Neuronal stem cell (in vitro differentiated cells): Measurements from ENCODE around the gene FAM20C.

ENCODE experiments used
- DNase-seq: peaks from one replicate; pipeline ENCODE4 v3.0.0-alpha.2; 2013; ENCODE audit warnings: low spot score
- H2AFZ ChIP-seq: one replicate; pipeline ENCODE4 v1.6.1; 2013; ENCODE audit warnings: mild to moderate bottlenecking, low read length, inconsistent platforms
- H2AK5ac ChIP-seq: 2 replicates; pipeline ENCODE4 v1.6.1; 2013; ENCODE audit warnings: low read depth, mild to moderate bottlenecking, inconsistent platforms, low read length, moderate library complexity, mixed read lengths
- H2BK120ac ChIP-seq: 2 replicates; pipeline ENCODE4 v1.6.1; 2013; ENCODE audit warnings: low read depth, mild to moderate bottlenecking, inconsistent platforms, low read length, moderate library complexity, mixed read lengths
- H2BK12ac ChIP-seq: one replicate; pipeline ENCODE4 v1.6.1; 2013; ENCODE audit warnings: low read length, inconsistent platforms
- H2BK15ac ChIP-seq: 2 replicates; pipeline ENCODE4 v1.6.1; 2013; ENCODE audit warnings: mild to moderate bottlenecking, low read length, inconsistent platforms, mixed read lengths
- H2BK5ac ChIP-seq: one replicate; pipeline ENCODE4 v1.6.1; 2013; ENCODE audit warnings: inconsistent platforms, mild to moderate bottlenecking, low read length, moderate library complexity
- H3K14ac ChIP-seq: one replicate; pipeline ENCODE4 v1.6.1; 2013; ENCODE audit warnings: low read length, inconsistent platforms
- H3K18ac ChIP-seq: 2 replicates; pipeline ENCODE4 v1.6.1; 2013; ENCODE audit warnings: low read length, inconsistent platforms
- H3K23ac ChIP-seq: 2 replicates; pipeline ENCODE4 v1.6.1; 2013; ENCODE audit warnings: low read depth, mild to moderate bottlenecking, mixed read lengths, low read length, inconsistent platforms; ENCODE audit not compliant: poor library complexity
- H3K27ac ChIP-seq: replicated peaks from 3 replicates; pipeline ENCODE4 v1.5.1; 2013; ENCODE audit warnings: low read length, inconsistent platforms
- H3K27me3 ChIP-seq, 3 experiments: 2 replicates each; pipeline ENCODE4 v1.6.1; 2013; ENCODE audit warnings: low read length in 3 of 3, mild to moderate bottlenecking in 2 of 3, inconsistent platforms in 1 of 3, low read depth in 1 of 3, mixed read lengths in 1 of 3, moderate library complexity in 1 of 3; ENCODE audit not compliant: control insufficient read depth in 3 of 3, insufficient read depth in 3 of 3
- H3K36me3 ChIP-seq, 2 donors: replicated peaks in 1 of 2; 2 replicates each; pipeline ENCODE4 v1.6.1; 2013; ENCODE audit warnings: low read length in 2 of 2; ENCODE audit not compliant: control insufficient read depth in 2 of 2, insufficient read depth in 2 of 2
- H3K4ac ChIP-seq: 2 replicates; pipeline ENCODE4 v1.6.1; 2013; ENCODE audit warnings: inconsistent platforms, mild to moderate bottlenecking, low read length, moderate library complexity
- H3K4me1 ChIP-seq, 2 donors: 1 replicate in 1 of 2; 2 replicates in 1 of 2; pipeline ENCODE4 v1.6.1; 2013; ENCODE audit warnings: low read length in 2 of 2, low read depth in 1 of 2; ENCODE audit not compliant: control insufficient read depth in 2 of 2, insufficient read depth in 1 of 2
- H3K4me2 ChIP-seq: one replicate; pipeline ENCODE4 v1.6.1; 2013; ENCODE audit warnings: mild to moderate bottlenecking, low read length, inconsistent platforms; ENCODE audit not compliant: insufficient read depth, poor library complexity, severe bottlenecking
- H3K4me3 ChIP-seq, 2 donors: 2 replicates each; pipeline ENCODE4 v1.5.1; 2013; ENCODE audit warnings: low read length in 2 of 2, mild to moderate bottlenecking in 2 of 2, inconsistent platforms in 1 of 2, moderate library complexity in 1 of 2
- H3K79me1 ChIP-seq: one replicate; pipeline ENCODE4 v1.6.1; 2013; ENCODE audit warnings: low read depth, mild to moderate bottlenecking, inconsistent platforms, low read length, moderate library complexity
- H3K9ac ChIP-seq: one replicate; pipeline ENCODE4 v1.6.1; 2013; ENCODE audit warnings: mild to moderate bottlenecking, low read depth, low read length, inconsistent platforms; ENCODE audit not compliant: poor library complexity
- H3K9me3 ChIP-seq, 2 donors: replicated peaks in 1 of 2; 2 replicates each; pipeline versions ENCODE3 to v1.6.1; 2013; ENCODE audit warnings: low read length in 2 of 2, mild to moderate bottlenecking in 2 of 2, inconsistent platforms in 1 of 2, low read depth in 1 of 2, mixed read lengths in 1 of 2, moderate library complexity in 1 of 2; ENCODE audit not compliant: control insufficient read depth in 2 of 2, insufficient read depth in 1 of 2
- H4K8ac ChIP-seq: one replicate; pipeline ENCODE4 v1.6.1; 2013; ENCODE audit warnings: low read depth, mild to moderate bottlenecking, inconsistent platforms, low read length, moderate library complexity
- H4K91ac ChIP-seq: one replicate; pipeline ENCODE4 v1.6.1; 2013; ENCODE audit warnings: low read length, low read depth, mild to moderate bottlenecking, inconsistent platforms; ENCODE audit not compliant: poor library complexity
- WGBS, 2 donors: extraction: QIAGEN DNeasy Blood & Tissue Kit; methylation state at CpG; one replicate each; pipeline ENCODE4 v1.1.7; 2013; ENCODE audit warnings: missing lambda C conversion rate in 2 of 2, mixed read lengths in 1 of 2; ENCODE audit not compliant: insufficient read length in 2 of 2, insufficient replicate concordance in 1 of 2; ENCODE audit errors: extremely low coverage in 2 of 2; 5-methylcytosine and 5-hydroxymethylcytosine counted together

The FAM20C gene

DNA sequence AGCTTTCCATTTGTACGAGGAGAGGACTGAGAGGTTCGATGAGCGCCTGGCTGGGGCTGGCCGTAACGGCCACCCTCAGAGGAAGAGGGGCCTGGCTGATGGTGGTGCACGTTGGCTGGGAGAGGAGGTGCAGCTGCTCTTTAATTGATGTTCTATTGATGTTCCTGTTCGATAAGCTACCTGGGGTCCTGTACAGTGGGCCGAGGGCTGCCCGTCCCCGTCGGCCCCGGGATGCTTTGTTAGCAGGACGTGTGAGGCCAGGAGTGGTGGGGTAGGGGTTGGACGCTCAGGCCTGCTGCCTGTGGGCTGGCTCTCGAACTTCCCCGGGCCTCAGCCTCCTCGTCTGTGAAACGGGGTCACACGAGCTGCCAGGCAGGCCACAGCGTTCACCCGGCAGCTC, 25.4 kb downstream of the FAM20C start:
- H4K91ac ChIP-seq: no peak overlapping the region
- H2AFZ ChIP-seq: no peak overlapping the region
- no peak overlapping the region for H3K4me3 ChIP-seq
- no peak overlapping the region for H3K27ac ChIP-seq
- H3K36me3 ChIP-seq: peaks cover 0 to 2% of the 10 kb centered on the region in 2 donors
- H3K4me2 ChIP-seq: no peak overlapping the region
- H3K14ac ChIP-seq: peak overlapping the region; percentile 71
- H3K79me1 ChIP-seq: peaks cover 3% of the 10 kb centered on the region
- H2AK5ac ChIP-seq: peak overlapping the region; percentile 75
- peaks cover 7 to 9% of the 10 kb centered on the region in 2 donors for H3K9me3 ChIP-seq
- H3K4ac ChIP-seq: no peak overlapping the region
- peaks cover 7 to 9% of the 10 kb centered on the region in 2 donors for H3K4me1 ChIP-seq
- peak overlapping the region; percentile 22 for H2BK12ac ChIP-seq
- peak overlapping the region; percentile 21 for H3K9ac ChIP-seq
- H2BK15ac ChIP-seq: no peak overlapping the region
- WGBS, 2 donors: no CpG with 5 or more reads among the region's 21 CpGs
- no peak for DNase-seq
- no peaks in the 10 kb centered on the region for H3K27me3 ChIP-seq
- no peak overlapping the region for H2BK120ac ChIP-seq
- no peak overlapping the region for H3K18ac ChIP-seq
- peak overlapping the region; percentile 17 for H4K8ac ChIP-seq
- no peak overlapping the region for H2BK5ac ChIP-seq
- no peak overlapping the region for H3K23ac ChIP-seq

DNA sequence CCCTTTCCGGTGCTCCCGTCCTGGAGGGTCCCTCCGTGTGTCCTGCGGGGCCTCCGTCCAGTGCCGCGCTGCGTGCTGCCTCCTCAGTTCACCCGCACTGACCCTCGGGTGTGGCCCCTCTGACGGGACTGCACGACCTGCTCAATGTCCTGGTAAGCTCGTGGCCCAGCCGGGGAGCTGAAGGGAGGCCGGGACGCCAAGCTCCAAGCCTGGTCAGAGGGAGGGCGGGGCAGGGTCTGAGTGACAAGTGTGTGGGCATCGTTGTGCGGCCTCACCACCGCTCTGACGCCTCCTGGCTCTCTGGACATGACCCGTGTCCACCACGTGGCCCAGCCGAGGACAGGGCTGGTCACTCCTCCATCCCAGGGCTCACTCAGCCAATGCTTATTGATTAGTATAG, 25.9 kb downstream of the FAM20C start:
- Histone ChIP-seq H4K8ac (no peak overlapping the region), H3K4me1 (peaks cover 7 to 11% of the 10 kb centered on the region in 2 donors), H3K4me3 (no peak overlapping the region), H4K91ac (no peak overlapping the region), H3K9ac (peak overlapping the region; percentile 21), H2BK12ac (peak overlapping the region; percentile 22), H3K27ac (no peak overlapping the region), H2BK120ac (no peak overlapping the region), H3K18ac (peak overlapping the region; percentile 76), H2BK15ac (no peak overlapping the region), H3K23ac (peak overlapping the region; percentile 43), H3K36me3 (peaks cover 0 to 3% of the 10 kb centered on the region in 2 donors), H3K9me3 (peaks cover 4 to 8% of the 10 kb centered on the region in 2 donors), H2AFZ (no peak overlapping the region), H3K14ac (peak overlapping the region; percentile 71), H3K27me3 (no peaks in the 10 kb centered on the region), H3K79me1 (peaks cover 3% of the 10 kb centered on the region), H2AK5ac (no peak overlapping the region), H3K4ac (no peak overlapping the region), H2BK5ac (no peak overlapping the region), H3K4me2 (no peak overlapping the region)
- DNase-seq: no peak
- no CpG with 5 or more reads among the region's 24 CpGs for WGBS, 2 donors

DNA sequence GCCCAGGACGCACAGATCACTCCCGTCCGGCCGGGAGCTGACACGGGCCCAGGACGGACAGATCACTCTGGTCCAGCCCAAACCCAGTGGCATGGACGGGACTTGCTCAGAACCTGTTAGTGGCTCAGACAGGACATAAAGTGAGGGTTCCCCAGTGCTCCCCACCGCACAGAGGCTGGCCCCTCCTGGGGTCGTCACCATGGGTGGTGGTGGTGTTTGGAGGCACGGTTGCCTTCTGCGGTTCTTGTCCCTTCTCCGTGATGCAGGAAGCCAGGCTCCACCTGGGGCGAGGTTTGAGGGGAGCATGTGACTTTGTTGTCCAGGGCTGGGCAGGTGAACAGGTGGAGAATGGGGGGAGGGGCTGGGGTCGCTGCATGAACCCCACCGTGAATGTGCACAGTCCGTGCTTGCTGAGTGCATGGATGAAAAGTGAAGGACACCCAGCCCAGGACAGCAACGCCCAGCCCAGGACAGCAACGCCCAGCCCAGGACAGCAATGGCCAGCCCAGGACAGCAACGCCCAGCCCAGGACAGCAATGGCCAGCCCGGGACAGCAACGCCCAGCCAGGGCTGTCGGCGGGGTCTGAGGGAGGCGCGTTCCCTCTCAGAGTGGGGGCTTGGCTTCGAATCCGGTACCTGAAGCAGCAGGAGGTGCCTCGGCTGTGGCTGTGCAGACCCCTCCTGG, 26.7 kb downstream of the FAM20C start:
- H2BK15ac ChIP-seq: no peak overlapping the region
- peak overlapping the region; percentile 38 for H3K18ac ChIP-seq
- H3K4me2 ChIP-seq: no peak overlapping the region
- H2BK12ac ChIP-seq: peak overlapping the region; percentile 84
- H4K91ac ChIP-seq: no peak overlapping the region
- peak overlapping the region; percentile 24 for H2BK5ac ChIP-seq
- H2AFZ ChIP-seq: no peak overlapping the region
- peaks cover 7 to 11% of the 10 kb centered on the region in 2 donors for H3K4me1 ChIP-seq
- H3K79me1 ChIP-seq: peaks cover 3% of the 10 kb centered on the region
- H3K27me3 ChIP-seq: no peaks in the 10 kb centered on the region
- DNase-seq: no peak
- no peak overlapping the region for H2BK120ac ChIP-seq
- H3K14ac ChIP-seq: peak overlapping the region; percentile 21
- H3K4me3 ChIP-seq: no peak overlapping the region
- H4K8ac ChIP-seq: peak overlapping the region; percentile 17
- H3K36me3 ChIP-seq: peaks cover 0 to 3% of the 10 kb centered on the region in 2 donors
- H3K9me3 ChIP-seq: peaks cover 0 to 6% of the 10 kb centered on the region in 2 donors
- no CpG with 5 or more reads among the region's 28 CpGs for WGBS, 2 donors
- no peak overlapping the region for H3K9ac ChIP-seq
- H3K4ac ChIP-seq: peak overlapping the region; percentile 37
- peak overlapping the region; percentile 81 for H2AK5ac ChIP-seq
- H3K27ac ChIP-seq: no peak overlapping the region
- H3K23ac ChIP-seq: peak overlapping the region; percentile 55

DNA sequence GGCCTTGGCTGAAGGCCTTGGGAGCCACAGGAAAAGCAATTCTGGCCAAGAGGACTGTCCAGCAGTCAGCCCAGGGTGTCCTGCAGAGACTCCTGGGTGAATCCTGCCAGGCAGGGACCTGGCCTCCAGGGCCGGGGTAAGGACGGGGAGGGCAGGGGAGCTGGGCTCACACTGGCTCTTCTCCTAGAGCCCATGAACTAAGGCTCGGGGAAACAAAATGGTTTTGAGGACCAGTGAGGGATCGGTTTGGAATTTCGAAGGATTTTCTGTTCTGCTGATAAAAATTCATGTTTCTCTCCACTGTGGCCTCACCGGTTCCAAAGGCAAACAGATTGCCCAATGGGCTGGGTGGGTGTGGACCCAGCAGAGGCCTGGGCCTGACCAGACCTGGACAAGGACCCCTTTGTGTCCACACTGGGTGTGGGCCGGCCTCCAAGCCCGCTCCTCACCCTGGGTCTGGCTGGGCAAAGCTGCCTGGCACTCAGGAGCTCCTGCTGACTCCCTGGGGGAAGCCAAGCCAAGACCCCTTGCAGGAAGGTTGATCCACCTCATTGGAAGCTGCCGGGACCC, 27.3 kb downstream of the FAM20C start:
- H4K8ac ChIP-seq: no peak overlapping the region
- H3K14ac ChIP-seq: peak overlapping the region; percentile 71
- no peaks in the 10 kb centered on the region for H3K27me3 ChIP-seq
- H3K23ac ChIP-seq: peak overlapping the region; percentile 73
- H3K4me1 ChIP-seq: peaks cover 7 to 11% of the 10 kb centered on the region in 2 donors
- H3K36me3 ChIP-seq: peaks cover 0 to 3% of the 10 kb centered on the region in 2 donors
- H3K4me3 ChIP-seq: no peak overlapping the region
- H2BK12ac ChIP-seq: no peak overlapping the region
- H2BK15ac ChIP-seq: no peak overlapping the region
- H2BK120ac ChIP-seq: no peak overlapping the region
- no peak overlapping the region for H3K4ac ChIP-seq
- no CpG with 5 or more reads among the region's 9 CpGs for WGBS, 2 donors
- peaks cover 3% of the 10 kb centered on the region for H3K79me1 ChIP-seq
- peak overlapping the region; percentile 44 for H3K9ac ChIP-seq
- no peak overlapping the region for H4K91ac ChIP-seq
- no peak for DNase-seq
- H3K4me2 ChIP-seq: no peak overlapping the region
- H3K18ac ChIP-seq: peak overlapping the region; percentile 71
- H3K27ac ChIP-seq: no peak overlapping the region
- H2BK5ac ChIP-seq: peak overlapping the region; percentile 53
- H3K9me3 ChIP-seq: peaks cover 0 to 4% of the 10 kb centered on the region in 2 donors
- no peak overlapping the region for H2AFZ ChIP-seq
- peak overlapping the region; percentile 90 for H2AK5ac ChIP-seq
